Right cardiac atrium (tissue), 5 donors: ENCODE results near the gene SERAC1. TPM values are rescaled to one million over a fixed set of nuclear protein-coding genes. Genes with fewer than 3 reads are reported as not detected.

Experiments
- ATAC-seq, 2 donors: fragments of 200-7000 bp; cut with Tn5 transposase; one replicate each; pipeline versions ENCODE4 v1.8.0 to v1.9.1; 2020; ENCODE audit warnings: moderate library complexity in 2 of 2, mild to moderate bottlenecking in 1 of 2
- DNase-seq, 3 donors: peaks; one replicate each; pipeline ENCODE4 v3.0.0-alpha.2; 2020
- H3K27ac ChIP-seq: one replicate; pipeline ENCODE4 v1.5.1; 2013; ENCODE audit warnings: mild to moderate bottlenecking, low read length, control low read depth, moderate library complexity
- H3K27me3 ChIP-seq: one replicate; pipeline ENCODE4 v1.6.1; 2013; ENCODE audit not compliant: control insufficient read depth, insufficient read depth
- H3K4me1 ChIP-seq: one replicate; pipeline ENCODE4 v1.6.1; 2013; ENCODE audit warnings: low read length; ENCODE audit not compliant: control insufficient read depth, insufficient read depth
- H3K4me3 ChIP-seq: one replicate; pipeline ENCODE4 v1.5.1; 2013; ENCODE audit warnings: low read length, control low read depth
- H3K9me3 ChIP-seq: one replicate; pipeline ENCODE4 v1.6.1; 2013; ENCODE audit warnings: low read length; ENCODE audit not compliant: control insufficient read depth
- WGBS: extraction: QIAGEN DNeasy Blood & Tissue Kit; methylation state at CpG from one replicate; pipeline ENCODE4 v1.1.7; 2013; 5-methylcytosine and 5-hydroxymethylcytosine counted together
- intact Hi-C, 4 donors: fragments of 100-400 bp; cut with DNase I; formaldehyde crosslinking; loops; one replicate each; pipeline versions ENCODE4 v1.11.0 to v1.14.0; 2022 to 2023
- polyA plus RNA-seq: library from polyadenylated mRNA; stranded (reverse); fragments of 200-250 nt; gene quantifications from one replicate; pipeline ENCODE4 v1.2.3, GENCODE V29; 2013
- total RNA-seq, 4 donors: library from RNA; stranded (reverse); fragmentation: NEBNext Ultra II Directional; extraction: Animal tissue kit (Norgen Biotek cat#: 25700); gene quantifications; one replicate each; pipeline ENCODE4 v1.2.1, GENCODE V29; 2021
- donor health status: healthy with polysubstance abuse.
- donor health status: DM: no; HTN: yes; CAD: no.
- donor health status: DM: no; HTN: no; CAD: no.
- donor health status: DM: no; HTN: yes; CAD: no; lungs with severe emphysema.
- donor health status: DM: yes; HTN: yes; CAD: no.

The SERAC1 gene
- total and polyA plus RNA-seq, 5 donors = 3.1 to 7.0 (median 5.1) TPM

DNA sequence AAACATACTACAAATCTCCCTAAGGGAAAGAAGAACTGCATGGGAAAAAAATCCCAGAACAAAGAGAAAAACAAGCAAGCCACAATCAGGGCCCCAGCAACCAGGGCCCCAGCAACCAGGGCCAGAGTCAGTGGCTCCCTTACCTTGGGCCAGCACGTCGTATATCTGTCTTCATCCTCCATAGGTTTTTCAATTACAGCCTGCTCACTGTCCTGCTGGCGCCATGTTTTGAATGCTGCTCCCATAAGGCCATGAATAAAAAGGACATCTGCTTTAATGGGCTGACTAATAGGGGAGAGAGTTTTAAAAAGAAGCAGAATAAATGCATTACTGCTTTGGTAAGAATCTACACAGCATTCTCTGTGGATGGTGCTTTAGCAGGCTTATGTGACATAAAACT is 49.2 kb downstream of the SERAC1 start:
- WGBS = 92% methylated on average over 3 of the region's 3 CpGs
- ATAC-seq = no peak

DNA sequence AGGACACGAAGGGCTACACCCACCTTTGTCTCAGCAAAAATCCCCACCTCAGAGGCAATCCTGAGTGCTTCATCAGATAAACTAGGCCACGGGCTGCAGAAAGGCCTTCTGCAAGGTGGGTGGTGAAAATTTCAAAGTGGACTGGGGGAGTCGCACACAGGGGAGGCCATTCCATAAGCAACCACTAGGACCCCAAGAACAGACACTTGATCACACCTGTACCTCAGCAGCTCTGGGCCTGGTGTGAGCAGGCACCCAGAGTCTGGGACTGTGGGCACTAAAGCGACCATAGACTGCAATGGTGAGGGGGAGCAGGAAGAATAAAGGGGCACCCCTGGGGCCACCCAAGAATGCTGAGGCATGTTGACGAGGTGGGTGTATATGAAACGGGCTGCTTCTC is 52.6 kb downstream of the SERAC1 start:
- H3K9me3 ChIP-seq = no peaks in the 10 kb centered on the region
- WGBS = 92% methylated on average over 6 of the region's 6 CpGs
- H3K27me3 ChIP-seq = no peaks in the 10 kb centered on the region
- H3K4me1 ChIP-seq = no peaks in the 10 kb centered on the region
- H3K4me3 ChIP-seq = no peak overlapping the region
- DNase-seq (no peak), ATAC-seq (no peak)
- intact Hi-C loops = no loop called here
- no peak overlapping the region for H3K27ac ChIP-seq

More for the DNA sequence above, 49.2 kb downstream of the SERAC1 start:
- H3K27me3 ChIP-seq = no peaks in the 10 kb centered on the region
- no peaks in the 10 kb centered on the region for H3K9me3 ChIP-seq
- no peak for DNase-seq
- no peak overlapping the region for H3K27ac ChIP-seq
- no peak overlapping the region for H3K4me3 ChIP-seq
- no peaks in the 10 kb centered on the region for H3K4me1 ChIP-seq
- intact Hi-C loops = no loop called here

DNA sequence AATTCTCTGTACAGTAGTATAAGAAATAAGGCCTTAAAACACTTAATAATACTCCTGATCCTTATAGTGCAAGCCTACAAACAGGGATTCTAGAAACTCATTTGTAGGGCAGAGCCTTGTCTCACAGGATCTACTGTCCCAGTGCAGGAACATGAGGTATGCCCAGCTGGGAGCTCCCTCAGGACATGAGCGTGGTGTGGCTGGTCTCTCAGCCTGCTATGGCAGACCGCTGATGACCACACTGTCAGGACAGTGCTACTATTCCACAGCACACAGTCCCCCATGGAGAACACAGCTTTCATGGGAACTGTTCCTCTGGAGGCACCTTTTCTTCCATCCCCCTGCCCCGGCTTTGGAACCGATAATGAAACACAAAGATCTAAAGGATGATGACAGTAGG is 53.0 kb downstream of the SERAC1 start:
- ATAC-seq (no peak), DNase-seq (no peak)
- Histone ChIP-seq H3K4me3 (no peak overlapping the region), H3K27me3 (no peaks in the 10 kb centered on the region), H3K4me1 (no peaks in the 10 kb centered on the region), H3K27ac (no peak overlapping the region), H3K9me3 (no peaks in the 10 kb centered on the region)
- intact Hi-C loops = no loop called here
- WGBS = 94% methylated on average over 4 of the region's 4 CpGs

DNA sequence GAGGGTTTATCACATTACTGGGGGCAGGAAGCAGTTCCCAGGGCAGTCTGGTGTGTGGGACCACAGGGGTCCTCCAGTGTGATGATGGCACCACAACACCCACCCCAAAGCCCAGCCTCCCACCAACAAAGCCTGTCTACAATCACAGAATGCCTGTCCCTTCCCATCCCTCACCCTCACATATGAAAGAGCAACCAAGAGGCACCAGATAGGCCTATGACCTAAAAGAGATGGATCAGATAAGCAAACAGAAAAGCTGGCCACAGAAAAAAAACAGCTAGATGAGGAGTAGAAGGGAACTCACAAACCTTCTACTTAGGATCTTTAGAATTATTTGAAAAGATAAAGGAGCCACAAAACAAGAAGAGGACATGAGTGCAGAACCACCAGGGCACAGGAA is 54.3 kb downstream of the SERAC1 start:
- ATAC-seq = no peak
- intact Hi-C loops = no loop called here
- Histone ChIP-seq H3K4me3 (no peak overlapping the region), H3K4me1 (no peaks in the 10 kb centered on the region), H3K27me3 (no peaks in the 10 kb centered on the region), H3K27ac (no peak overlapping the region), H3K9me3 (no peaks in the 10 kb centered on the region)
- DNase-seq = no peak

DNA sequence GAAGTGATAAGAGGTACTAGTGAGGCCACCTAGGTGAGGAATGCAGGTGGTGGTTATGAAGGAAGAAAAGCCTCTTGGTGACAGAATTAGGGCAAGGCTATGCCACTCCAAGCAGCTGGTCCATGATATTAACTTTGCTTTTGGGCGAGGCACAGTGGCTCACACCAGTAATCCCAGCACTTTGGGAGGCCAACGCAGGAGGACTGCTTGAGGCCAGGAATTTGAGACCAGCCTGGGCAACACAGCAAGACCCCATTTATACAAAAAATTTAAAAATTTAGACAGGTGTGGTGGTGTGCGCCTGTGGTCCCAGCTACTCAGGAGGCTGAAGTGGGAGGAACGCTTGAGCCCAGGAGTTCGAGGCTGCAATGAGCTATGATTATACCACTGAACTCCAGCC is 56.1 kb downstream of the SERAC1 start:
- H3K27me3 ChIP-seq = no peaks in the 10 kb centered on the region
- H3K27ac ChIP-seq = no peak overlapping the region
- H3K4me3 ChIP-seq = no peak overlapping the region
- intact Hi-C loops = no loop called here
- WGBS = over 99% methylated on average over 5 of the region's 5 CpGs
- no peaks in the 10 kb centered on the region for H3K9me3 ChIP-seq
- DNase-seq (no peak), ATAC-seq (no peak)
- H3K4me1 ChIP-seq = no peaks in the 10 kb centered on the region

DNA sequence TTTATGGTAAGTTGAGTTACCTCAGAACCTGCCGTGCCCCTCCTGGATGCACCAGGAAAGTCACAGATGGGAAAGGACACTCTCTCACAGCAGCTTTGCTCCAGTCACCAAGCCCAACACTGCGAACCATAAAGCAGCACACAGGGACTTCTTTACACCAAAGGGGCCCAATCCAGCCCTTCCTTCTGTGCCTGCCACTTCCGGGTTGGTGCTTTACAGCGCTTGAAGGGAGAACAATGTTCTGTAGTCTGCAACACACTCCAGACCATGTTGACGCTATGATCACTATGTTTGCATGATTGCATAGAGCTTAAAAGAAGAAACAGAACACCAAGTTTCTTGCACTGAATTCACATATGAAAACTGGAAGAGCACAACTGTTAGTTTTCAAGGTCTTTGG is 57.1 kb downstream of the SERAC1 start:
- H3K27ac ChIP-seq = no peak overlapping the region
- DNase-seq (no peak), ATAC-seq (no peak)
- no peaks in the 10 kb centered on the region for H3K27me3 ChIP-seq
- H3K4me3 ChIP-seq = no peak overlapping the region
- 93% methylated on average over 5 of the region's 5 CpGs for WGBS
- H3K4me1 ChIP-seq = no peaks in the 10 kb centered on the region
- H3K9me3 ChIP-seq = no peaks in the 10 kb centered on the region
- intact Hi-C loops = no loop called here

DNA sequence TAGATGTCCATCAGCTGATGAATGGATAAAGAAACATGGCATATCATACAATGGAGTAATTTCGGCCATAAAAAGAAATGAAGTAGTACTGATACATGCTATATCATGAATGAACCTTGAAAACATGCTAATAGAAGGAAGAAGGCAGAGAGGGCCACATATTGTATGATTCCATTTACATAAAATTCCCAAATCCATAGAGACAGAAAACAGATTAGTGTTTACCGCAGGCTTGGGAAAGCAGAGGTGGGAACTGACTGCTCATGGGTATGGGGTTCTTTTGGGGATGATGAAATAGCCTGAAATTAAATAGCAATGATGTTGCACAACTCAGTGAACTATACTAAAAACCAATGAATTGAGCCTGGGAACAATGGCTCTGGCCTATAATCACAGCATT is 58.3 kb downstream of the SERAC1 start:
- intact Hi-C loops = no loop called here
- no peak for DNase-seq
- H3K27ac ChIP-seq = no peak overlapping the region
- no peaks in the 10 kb centered on the region for H3K27me3 ChIP-seq
- WGBS = 71% methylated on average over 2 of the region's 2 CpGs
- H3K4me1 ChIP-seq = no peaks in the 10 kb centered on the region
- no peak for ATAC-seq
- no peaks in the 10 kb centered on the region for H3K9me3 ChIP-seq
- no peak overlapping the region for H3K4me3 ChIP-seq

DNA sequence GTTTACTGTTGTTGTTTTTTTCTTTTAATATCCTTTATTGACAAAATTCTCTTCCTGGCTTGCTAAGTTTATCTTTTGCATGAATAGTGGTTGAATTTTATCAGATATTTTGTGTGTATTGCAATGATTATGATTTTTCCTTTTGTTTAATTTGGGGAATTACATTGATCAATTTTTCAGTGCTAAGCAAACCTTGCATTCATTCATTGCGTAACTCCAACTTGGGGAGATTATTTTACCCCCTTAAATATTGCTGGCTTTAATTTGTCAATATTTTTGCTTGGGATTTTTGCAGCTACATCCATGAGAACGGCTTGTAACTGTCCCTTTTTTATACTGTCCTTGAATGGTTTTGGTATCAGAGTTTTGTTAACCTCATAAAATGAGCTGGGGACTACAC is 63.4 kb downstream of the SERAC1 start:
- Histone ChIP-seq H3K27me3 (no peaks in the 10 kb centered on the region), H3K4me1 (no peaks in the 10 kb centered on the region), H3K9me3 (no peaks in the 10 kb centered on the region), H3K27ac (no peak overlapping the region), H3K4me3 (no peak overlapping the region)
- 92% methylated on average over 2 of the region's 2 CpGs for WGBS
- ATAC-seq (no peak), DNase-seq (no peak)
- intact Hi-C loops = no loop called here

DNA sequence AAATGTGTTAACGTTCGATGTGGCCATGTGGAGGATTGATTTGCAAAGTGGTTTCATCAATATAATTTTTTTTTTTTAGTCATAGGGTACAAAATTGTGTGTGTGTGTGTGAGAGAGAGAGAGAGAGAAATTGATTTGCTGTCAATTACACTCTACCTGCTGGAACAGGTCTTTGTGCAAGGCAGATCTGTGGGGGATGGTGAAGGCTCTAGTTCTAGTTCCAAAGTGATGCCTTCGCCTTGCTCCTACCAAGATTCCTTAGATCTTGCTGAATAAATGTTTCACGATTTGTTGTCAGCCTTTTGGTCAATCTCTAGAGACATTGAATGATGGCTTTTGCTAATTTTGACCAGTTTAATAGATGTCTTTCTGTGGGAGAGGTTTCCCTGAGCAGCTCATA is 64.8 kb downstream of the SERAC1 start:
- ATAC-seq (no peak), DNase-seq (no peak)
- 90% methylated on average over 4 of the region's 4 CpGs for WGBS
- intact Hi-C loops = no loop called here
- no peaks in the 10 kb centered on the region for H3K4me1 ChIP-seq
- no peak overlapping the region for H3K4me3 ChIP-seq
- no peaks in the 10 kb centered on the region for H3K9me3 ChIP-seq
- H3K27me3 ChIP-seq = no peaks in the 10 kb centered on the region
- no peak overlapping the region for H3K27ac ChIP-seq

DNA sequence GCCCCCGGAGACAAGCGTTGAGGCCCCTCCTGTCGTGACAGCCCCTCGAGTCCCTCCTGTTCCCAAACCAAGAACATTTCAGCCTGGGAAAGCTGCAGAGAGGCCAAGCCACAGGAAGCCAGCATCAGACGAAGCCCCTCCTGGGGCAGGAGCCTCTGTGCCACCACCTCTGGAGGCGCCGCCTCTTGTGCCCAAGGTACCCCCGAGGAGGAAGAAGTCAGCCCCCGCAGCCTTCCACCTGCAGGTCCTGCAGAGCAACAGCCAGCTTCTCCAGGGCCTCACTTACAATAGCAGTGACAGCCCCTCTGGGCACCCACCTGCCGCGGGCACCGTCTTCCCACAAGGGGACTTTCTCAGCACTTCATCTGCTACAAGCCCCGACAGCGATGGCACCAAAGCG is 72.4 kb downstream of the SERAC1 start:
- Histone ChIP-seq H3K4me1 (no peaks in the 10 kb centered on the region), H3K27ac (no peak overlapping the region), H3K27me3 (no peaks in the 10 kb centered on the region), H3K4me3 (no peak overlapping the region), H3K9me3 (no peaks in the 10 kb centered on the region)
- intact Hi-C loops = no loop called here
- ATAC-seq (no peak), DNase-seq (no peak)
- WGBS = 95% methylated on average over 15 of the region's 15 CpGs

DNA sequence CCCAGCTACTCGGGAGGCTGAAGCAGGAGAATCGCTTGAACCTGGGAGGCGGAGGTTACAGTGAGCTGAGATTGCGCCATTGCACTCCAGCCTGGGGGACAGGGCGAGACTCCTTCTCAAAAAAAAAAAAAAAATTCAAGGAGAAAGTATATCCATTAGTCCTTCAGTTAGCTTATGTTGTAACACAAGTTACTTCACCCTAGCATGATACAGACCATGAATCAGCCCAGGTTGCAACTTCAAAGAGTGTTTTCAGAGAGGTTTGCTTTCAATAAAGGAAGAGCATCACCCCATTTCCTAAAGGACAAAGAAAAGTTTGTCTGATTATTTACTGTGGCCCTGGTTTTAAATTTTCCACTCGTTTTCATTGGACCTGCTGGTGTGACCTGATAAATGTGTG is 73.0 kb downstream of the SERAC1 start:
- Histone ChIP-seq H3K9me3 (no peaks in the 10 kb centered on the region), H3K4me3 (no peak overlapping the region), H3K4me1 (no peaks in the 10 kb centered on the region), H3K27me3 (no peaks in the 10 kb centered on the region), H3K27ac (no peak overlapping the region)
- WGBS = 93% methylated on average over 6 of the region's 6 CpGs
- DNase-seq = no peak
- intact Hi-C loops = no loop called here
- ATAC-seq = no peak

DNA sequence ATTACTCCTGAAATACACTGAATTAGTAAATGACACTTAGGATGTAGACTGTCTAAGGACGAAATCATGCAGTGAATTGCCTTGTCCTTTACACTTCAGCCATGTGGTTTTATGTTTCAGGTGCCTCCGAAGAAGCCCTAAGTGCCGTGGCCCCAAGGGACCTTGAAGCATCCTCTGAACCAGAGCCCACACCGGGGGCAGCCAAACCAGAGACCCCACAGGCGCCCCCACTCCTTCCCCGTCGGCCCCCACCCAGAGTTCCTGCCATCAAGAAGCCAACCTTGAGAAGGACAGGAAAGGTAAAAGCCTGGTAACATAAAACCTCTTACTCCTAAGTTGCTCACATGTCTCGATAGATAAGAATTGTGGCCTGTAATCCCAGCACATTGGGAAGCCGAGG is 75.3 kb downstream of the SERAC1 start:
- H3K4me1 ChIP-seq = no peaks in the 10 kb centered on the region
- no peaks in the 10 kb centered on the region for H3K9me3 ChIP-seq
- no peak overlapping the region for H3K27ac ChIP-seq
- intact Hi-C loops = no loop called here
- H3K4me3 ChIP-seq = no peak overlapping the region
- no peaks in the 10 kb centered on the region for H3K27me3 ChIP-seq
- ATAC-seq = no peak
- DNase-seq = no peak
- WGBS = 95% methylated on average over 9 of the region's 9 CpGs
